ENCODE data around the gene SOCS4.

The SOCS4 gene

GRCh38 chr14:55088356-55088755 is 61.3 kb downstream of the SOCS4 start:
- DNase-seq (ENCODE audit: low read depth), result no peak

- no peak for DNase-seq (ENCODE audit: low read depth)
Observed at GRCh38 chr14:55092341-55092740, 65.3 kb downstream of the SOCS4 start.

- DNase-seq (ENCODE audit: low read depth), result no peak
Observed at GRCh38 chr14:55094292-55095157, 67.5 kb downstream of the SOCS4 start.

GRCh38 chr14:55097881-55098560 is 71.0 kb downstream of the SOCS4 start:
- no peak for DNase-seq (ENCODE audit: low read depth)

- DNase-seq (ENCODE audit: low read depth), result no peak
Observed at GRCh38 chr14:55098561-55098898, 71.5 kb downstream of the SOCS4 start.

Data from GM04503 (cell line).